Urinary bladder (tissue), 4 donors: ENCODE results near the gene PLK5. TPM values are rescaled to one million over a fixed set of nuclear protein-coding genes. Genes with fewer than 3 reads are reported as not detected.

Experiments
- DNase-seq: peaks from one replicate; pipeline ENCODE4 v3.0.0-alpha.2; 2015; ENCODE audit errors: extremely low spot score
- H3K27ac ChIP-seq: one replicate; pipeline ENCODE4 v1.5.1; 2013; ENCODE audit warnings: low read depth, mild to moderate bottlenecking, moderate library complexity
- H3K36me3 ChIP-seq: one replicate; pipeline ENCODE4 v1.6.1; 2013; ENCODE audit warnings: mild to moderate bottlenecking, moderate library complexity; ENCODE audit not compliant: insufficient read depth
- H3K4me1 ChIP-seq: one replicate; pipeline ENCODE4 v1.6.1; 2013; ENCODE audit warnings: mild to moderate bottlenecking, moderate library complexity; ENCODE audit not compliant: insufficient read depth
- H3K4me3 ChIP-seq: one replicate; pipeline ENCODE4 v1.5.1; 2013; ENCODE audit warnings: low read depth, low read length
- WGBS: extraction: QIAGEN DNeasy Blood & Tissue Kit; methylation state at CpG from one replicate; pipeline ENCODE4 v1.1.7; 2013; 5-methylcytosine and 5-hydroxymethylcytosine counted together
- polyA plus RNA-seq: library from polyadenylated mRNA; stranded (reverse); fragments of 200-250 nt; gene quantifications from one replicate; pipeline ENCODE4 v1.2.3, GENCODE V29; 2013
- total RNA-seq: library from RNA; depleted of rRNA; stranded (reverse); fragments of >200 nt; gene quantifications from one replicate; pipeline ENCODE4 v1.2.3, GENCODE V29; 2014
- donor health status: healthy with polysubstance abuse.
- donor health status: healthy.

The PLK5 gene
- total and polyA plus RNA-seq, 2 donors = 0.37 to 2.3 TPM

GRCh38 chr19:1574354-1575136 is 50.7 kb downstream of the PLK5 start:
- Histone ChIP-seq H3K4me3 (no peak overlapping the region), H3K4me1 (no peaks in the 10 kb centered on the region), H3K27ac (no peak overlapping the region), H3K36me3 (peaks cover 7% of the 10 kb centered on the region)
- 85% methylated on average over 34 of the region's 34 CpGs for WGBS
- DNase-seq = no peak

GRCh38 chr19:1575323-1576241 is 51.7 kb downstream of the PLK5 start:
- no peak overlapping the region for H3K4me3 ChIP-seq
- no peak overlapping the region for H3K27ac ChIP-seq
- peaks cover 9% of the 10 kb centered on the region for H3K36me3 ChIP-seq
- 79% methylated on average over 22 of the region's 22 CpGs for WGBS
- no peak for DNase-seq
- no peaks in the 10 kb centered on the region for H3K4me1 ChIP-seq

DNA sequence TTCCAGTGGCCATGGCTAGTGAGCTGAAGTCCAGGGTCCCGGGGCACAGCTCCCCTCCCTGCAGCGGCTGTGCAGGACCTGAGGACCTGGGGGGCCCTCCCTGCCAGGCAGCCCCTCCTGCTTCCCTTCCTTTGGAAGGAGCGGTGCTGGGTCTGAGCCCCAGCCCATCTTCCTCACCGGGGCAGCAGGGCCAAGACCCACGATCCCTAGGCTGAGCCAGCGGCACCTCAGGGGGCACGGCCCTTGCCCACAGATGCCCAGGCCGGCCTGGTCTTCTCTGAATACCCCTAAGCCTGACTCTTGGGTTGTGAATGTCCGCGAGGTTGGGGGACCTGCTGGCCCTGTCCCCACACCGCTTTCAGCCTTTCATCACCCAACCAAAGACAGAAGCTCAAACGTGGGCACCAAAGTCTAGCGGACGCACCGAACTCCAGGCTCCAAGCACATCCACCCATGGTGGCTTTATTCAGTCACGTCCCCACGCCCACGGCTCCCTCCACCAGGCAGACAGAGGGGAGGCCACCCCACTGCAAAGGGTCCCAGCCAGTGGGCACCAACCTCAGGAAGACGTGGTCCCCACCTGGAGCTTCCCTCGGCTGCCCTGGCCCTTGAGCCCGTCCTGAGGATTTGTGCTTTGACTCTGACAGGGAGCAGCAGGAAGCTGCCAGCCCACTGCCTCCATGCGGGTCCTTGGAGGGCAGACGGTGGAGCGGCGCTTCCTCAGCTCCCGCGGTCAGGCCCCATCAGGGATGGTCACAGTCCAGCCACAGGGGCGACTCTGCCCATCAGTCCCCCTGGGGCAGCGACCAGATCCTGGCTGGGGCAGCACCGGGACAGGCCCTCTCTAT is 52.6 kb downstream of the PLK5 start:
- no peaks in the 10 kb centered on the region for H3K4me1 ChIP-seq
- no peak overlapping the region for H3K27ac ChIP-seq
- no peak overlapping the region for H3K4me3 ChIP-seq
- no peak for DNase-seq
- H3K36me3 ChIP-seq = peaks cover 9% of the 10 kb centered on the region
- WGBS = 84% methylated on average over 30 of the region's 30 CpGs

- H3K36me3 ChIP-seq = peaks cover 9% of the 10 kb centered on the region
- 81% methylated on average over 41 of the region's 41 CpGs for WGBS
- H3K4me3 ChIP-seq = no peak overlapping the region
- H3K4me1 ChIP-seq = no peaks in the 10 kb centered on the region
- no peak overlapping the region for H3K27ac ChIP-seq
- no peak for DNase-seq
Measured at GRCh38 chr19:1577090-1577928, 53.4 kb downstream of the PLK5 start.

GRCh38 chr19:1577929-1578618 is 54.2 kb downstream of the PLK5 start:
- Histone ChIP-seq H3K36me3 (peaks cover 9% of the 10 kb centered on the region), H3K27ac (no peak overlapping the region), H3K4me3 (no peak overlapping the region), H3K4me1 (no peaks in the 10 kb centered on the region)
- no peak for DNase-seq
- WGBS = 86% methylated on average over 49 of the region's 49 CpGs

DNA sequence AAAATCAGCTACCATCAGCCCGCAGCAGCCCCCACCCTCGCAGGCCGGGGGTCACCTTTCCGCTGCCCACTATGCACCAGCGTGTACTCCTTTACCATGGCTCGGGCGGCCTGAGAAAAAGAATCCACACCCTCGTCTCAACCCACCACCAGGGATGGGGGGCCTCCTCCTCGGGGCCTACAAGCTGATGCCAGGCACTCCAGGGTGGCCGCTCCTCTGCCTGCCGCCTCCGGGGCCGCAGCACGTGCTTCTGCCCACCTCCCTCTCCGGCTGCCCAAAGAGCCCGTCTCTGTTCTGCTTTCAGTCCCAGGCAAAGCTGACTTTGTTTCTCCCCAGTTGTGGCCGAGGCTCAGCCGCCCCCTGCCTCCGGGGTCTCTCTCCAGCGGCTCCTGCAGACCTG is 55.3 kb downstream of the PLK5 start:
- no peak overlapping the region for H3K4me3 ChIP-seq
- H3K36me3 ChIP-seq = peaks cover 9% of the 10 kb centered on the region
- no peak for DNase-seq
- no peak overlapping the region for H3K27ac ChIP-seq
- no peaks in the 10 kb centered on the region for H3K4me1 ChIP-seq
- WGBS = 94% methylated on average over 20 of the region's 20 CpGs

- Histone ChIP-seq H3K4me1 (no peaks in the 10 kb centered on the region), H3K36me3 (peaks cover 9% of the 10 kb centered on the region), H3K27ac (no peak overlapping the region), H3K4me3 (no peak overlapping the region)
- DNase-seq = no peak
- 88% methylated on average over 20 of the region's 20 CpGs for WGBS
Measured at GRCh38 chr19:1580382-1580781, 56.5 kb downstream of the PLK5 start.

- no peaks in the 10 kb centered on the region for H3K4me1 ChIP-seq
- no peak for DNase-seq
- peaks cover 9% of the 10 kb centered on the region for H3K36me3 ChIP-seq
- no peak overlapping the region for H3K4me3 ChIP-seq
- 95% methylated on average over 22 of the region's 22 CpGs for WGBS
- no peak overlapping the region for H3K27ac ChIP-seq
Measured at GRCh38 chr19:1580957-1581356, 57.1 kb downstream of the PLK5 start.

GRCh38 chr19:1582201-1582600 is 58.3 kb downstream of the PLK5 start:
- Histone ChIP-seq H3K36me3 (peaks cover 9% of the 10 kb centered on the region), H3K27ac (no peak overlapping the region), H3K4me1 (no peaks in the 10 kb centered on the region), H3K4me3 (no peak overlapping the region)
- DNase-seq = no peak
- WGBS = 89% methylated on average over 9 of the region's 9 CpGs

- WGBS = 80% methylated on average over 87 of the region's 87 CpGs
- no peak overlapping the region for H3K4me3 ChIP-seq
- H3K27ac ChIP-seq = no peak overlapping the region
- peaks cover 2% of the 10 kb centered on the region for H3K36me3 ChIP-seq
- no peak for DNase-seq
- no peaks in the 10 kb centered on the region for H3K4me1 ChIP-seq
Measured at GRCh38 chr19:1584500-1585242, 60.8 kb downstream of the PLK5 start.

DNA sequence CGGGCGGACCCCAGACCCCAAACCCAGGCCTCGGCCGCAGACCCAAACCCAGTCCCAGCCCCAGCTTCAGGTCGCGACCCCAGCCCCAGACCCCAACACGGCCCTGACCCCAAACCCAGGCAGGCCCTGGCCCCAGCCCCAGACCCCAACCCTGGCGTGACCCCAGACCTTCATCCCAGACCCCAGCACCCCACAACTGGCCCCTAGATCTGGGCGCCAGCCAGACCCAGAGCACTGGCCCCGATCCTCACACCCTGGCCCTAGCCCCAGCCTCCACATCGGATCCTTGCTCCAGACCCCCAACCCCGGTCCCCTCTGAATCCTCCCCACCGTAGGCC is 61.3 kb downstream of the PLK5 start:
- no peak overlapping the region for H3K27ac ChIP-seq
- DNase-seq = no peak
- WGBS = 78% methylated on average over 13 of the region's 13 CpGs

More for the DNA sequence above, 61.3 kb downstream of the PLK5 start:
- Histone ChIP-seq H3K4me3 (no peak overlapping the region), H3K4me1 (no peaks in the 10 kb centered on the region), H3K36me3 (no peaks in the 10 kb centered on the region)
